G401 (cell line): ENCODE measurements around the gene TRABD2B. TPM values are rescaled to one million over a fixed set of nuclear protein-coding genes. Genes with fewer than 3 reads are reported as not detected.

Source experiments
- DNase-seq: peaks from one replicate; pipeline ENCODE4 v3.0.0-alpha.2; 2015; ENCODE audit warnings: low spot score
- in situ Hi-C: cut with HindIII; loops from 2 replicates; pipeline ENCODE4 v1.10.0; 2016; ENCODE audit warnings: low sequenced_read_pairs, mixed read lengths
- total RNA-seq: library from RNA; depleted of rRNA; stranded (reverse); fragments of >200 nt; shearing (Covaris generic); gene quantifications from 2 replicates; pipeline ENCODE4 v1.2.3, GENCODE V29; 2014

Gene TRABD2B
- total RNA-seq, 1 experiment from 2014 or later, result not detected

- in situ Hi-C loops, result no loop called here
- DNase-seq, result no peak
Observed at GRCh38 chr1:47870946-47871676, 126.1 kb downstream of the TRABD2B start.

- in situ Hi-C loops, result no loop called here
- no peak for DNase-seq
Observed at GRCh38 chr1:47870480-47870879, 126.7 kb downstream of the TRABD2B start.

GRCh38 chr1:47868348-47868676, 128.9 kb downstream of the TRABD2B start:
- no peak for DNase-seq
- in situ Hi-C loops, result no loop called here

- in situ Hi-C loops, result no loop called here
- no peak for DNase-seq
Observed at GRCh38 chr1:47867438-47868347, 129.5 kb downstream of the TRABD2B start.

- in situ Hi-C loops, result no loop called here
- no peak for DNase-seq
Observed at GRCh38 chr1:47866601-47867437, 130.4 kb downstream of the TRABD2B start.

GRCh38 chr1:47865881-47866535, 131.2 kb downstream of the TRABD2B start:
- DNase-seq, result no peak
- in situ Hi-C loops, result no loop called here

- DNase-seq, result no peak
- in situ Hi-C loops, result no loop called here
Observed at GRCh38 chr1:47859092-47859743, 138.0 kb downstream of the TRABD2B start.

GRCh38 chr1:47856996-47857395, 140.2 kb downstream of the TRABD2B start:
- in situ Hi-C loops, result no loop called here
- DNase-seq, result no peak

- in situ Hi-C loops, result no loop called here
Observed at GRCh38 chr1:47855230-47855629, 142.0 kb downstream of the TRABD2B start.

GRCh38 chr1:47854552-47855144, 142.5 kb downstream of the TRABD2B start:
- DNase-seq, result no peak
- in situ Hi-C loops, result no loop called here

More at GRCh38 chr1:47855230-47855629, 142.0 kb downstream of the TRABD2B start:
- DNase-seq, result no peak

GRCh38 chr1:47853852-47854251, 143.3 kb downstream of the TRABD2B start:
- no peak for DNase-seq
- in situ Hi-C loops, result no loop called here

GRCh38 chr1:47853059-47853458, 144.1 kb downstream of the TRABD2B start:
- DNase-seq, result no peak
- in situ Hi-C loops, result no loop called here

- in situ Hi-C loops, result no loop called here
- no peak for DNase-seq
Observed at GRCh38 chr1:47852006-47852718, 145.0 kb downstream of the TRABD2B start.

- no peak for DNase-seq
- in situ Hi-C loops, result no loop called here
Observed at GRCh38 chr1:47850451-47850850, 146.7 kb downstream of the TRABD2B start.

- DNase-seq, result no peak
- in situ Hi-C loops, result no loop called here
Observed at GRCh38 chr1:47849591-47850261, 147.5 kb downstream of the TRABD2B start.

GRCh38 chr1:47849005-47849521, 148.1 kb downstream of the TRABD2B start:
- in situ Hi-C loops, result no loop called here
- DNase-seq, result no peak

- no peak for DNase-seq
- in situ Hi-C loops, result no loop called here
Observed at GRCh38 chr1:47847763-47848162, 149.4 kb downstream of the TRABD2B start.
